A673 (cell line): ENCODE measurements around the gene BRPF1. TPM values are rescaled to one million over a fixed set of nuclear protein-coding genes. Genes with fewer than 3 reads are reported as not detected.

ENCODE experiments used
- BruUV-seq: library from RNA; stranded (reverse); fragments of 400-500 nt; replicated peaks from 2 replicates; lab custom pipeline; 2021; lab: Mats Ljungman, UMichigan
- CTCF ChIA-PET: fragments of 300-600 bp; sonication (Branson Sonifier 250); formaldehyde crosslinking; loops from one replicate; lab custom pipeline; 2022; ENCODE audit warnings: antibody characterized with exemption; lab: Charles Lee
- POLR2A ChIA-PET: fragments of 300-600 bp; sonication (Branson Sonifier 250); formaldehyde crosslinking; loops from one replicate; lab custom pipeline; 2022; ENCODE audit warnings: antibody characterized with exemption; ENCODE audit not compliant: low non-redundant PET; lab: Charles Lee
- DNase-seq: peaks from one replicate; pipeline ENCODE4 v3.0.0-alpha.2; 2015; ENCODE audit warnings: low spot score
- H3K27ac ChIP-seq: fragments of 200-600 bp; sonication (generic); 2 replicates; pipeline ENCODE4 v1.5.1; 2016; ENCODE audit warnings: mixed run types, low read depth, mild to moderate bottlenecking, mixed read lengths, antibody characterized with exemption, low read length; ENCODE audit not compliant: poor library complexity, severe bottlenecking
- H3K27me3 ChIP-seq: fragments of 200-600 bp; sonication (generic); replicated peaks from 2 replicates; pipeline ENCODE4 v1.6.1; 2017; ENCODE audit warnings: mixed run types, low read depth, mild to moderate bottlenecking, mixed read lengths, antibody characterized with exemption, low read length; ENCODE audit not compliant: insufficient read depth, poor library complexity
- H3K36me3 ChIP-seq: fragments of 200-600 bp; sonication (generic); 2 replicates; pipeline ENCODE4 v1.6.1; 2016; ENCODE audit warnings: mixed run types, mild to moderate bottlenecking, mixed read lengths, antibody characterized with exemption, low read length; ENCODE audit not compliant: insufficient read depth, poor library complexity, severe bottlenecking
- H3K4me1 ChIP-seq: fragments of 200-600 bp; sonication (generic); 2 replicates; pipeline ENCODE4 v1.6.1; 2017; ENCODE audit warnings: mixed run types, mild to moderate bottlenecking, mixed read lengths, antibody characterized with exemption, low read length; ENCODE audit not compliant: insufficient read depth, poor library complexity, severe bottlenecking
- H3K4me3 ChIP-seq: fragments of 200-600 bp; sonication (generic); 2 replicates; pipeline ENCODE4 v1.5.1; 2016; ENCODE audit warnings: low read depth, mixed run types, mild to moderate bottlenecking, mixed read lengths, low read length; ENCODE audit not compliant: poor library complexity, severe bottlenecking
- H3K9me3 ChIP-seq: fragments of 200-600 bp; sonication (generic); 2 replicates; pipeline ENCODE4 v1.6.1; 2016; ENCODE audit warnings: mixed run types, low read depth, mild to moderate bottlenecking, mixed read lengths, antibody characterized with exemption, low read length; ENCODE audit not compliant: poor library complexity, severe bottlenecking
- CTCF ChIP-seq: fragments of 300-800, 200-600 bp; sonication (generic); conservative IDR thresholded peaks from 2 replicates; pipeline ENCODE4 v1.5.1; 2017; ENCODE audit warnings: low read depth, mild to moderate bottlenecking, antibody characterized with exemption, low read length, moderate library complexity, mixed read lengths
- EZH2 ChIP-seq: fragments of 200-600 bp; sonication (generic); IDR thresholded peaks from 2 replicates; pipeline ENCODE4 v1.6.1; 2017; ENCODE audit warnings: borderline replicate concordance, low read depth, mild to moderate bottlenecking, mixed read lengths, antibody characterized with exemption, low read length; ENCODE audit not compliant: poor library complexity, severe bottlenecking
- intact Hi-C: fragments of 100-400 bp; cut with micrococcal nuclease; formaldehyde crosslinking; loops from one replicate; pipeline ENCODE4 v1.10.0; 2022; ENCODE audit not compliant: unreplicated experiment
- total RNA-seq: library from RNA; stranded (reverse); gene quantifications from 2 replicates; pipeline ENCODE4 v1.2.3, GENCODE V29; 2021

The BRPF1 gene
- total RNA-seq, 1 experiment from 2014 or later, result 32.0 TPM

- POLR2A ChIA-PET, result no interaction called here
- Histone ChIP-seq H3K27me3 (no peaks in the 10 kb centered on the region), H3K27ac (no peak overlapping the region), H3K4me3 (no peak overlapping the region), H3K36me3 (peaks cover 4% of the 10 kb centered on the region), H3K4me1 (no peaks in the 10 kb centered on the region), H3K9me3 (no peaks in the 10 kb centered on the region)
- BruUV-seq, result no TSS peak
- TF ChIP-seq CTCF (no peak), EZH2 (no peak)
- intact Hi-C loops, result no loop called here
- DNase-seq, result no peak
- CTCF ChIA-PET, result no interaction called here
Observed at GRCh38 chr3:9776896-9777693, 45.6 kb downstream of the BRPF1 start.

- POLR2A ChIA-PET, result no interaction called here
- H3K4me3 ChIP-seq, result no peak overlapping the region
- H3K36me3 ChIP-seq, result peaks cover 4% of the 10 kb centered on the region
- DNase-seq, result no peak
- TF ChIP-seq CTCF (no peak), EZH2 (no peak)
- CTCF ChIA-PET, result no interaction called here
- no peak overlapping the region for H3K27ac ChIP-seq
- intact Hi-C loops, result no loop called here
- H3K9me3 ChIP-seq, result no peaks in the 10 kb centered on the region
- no peaks in the 10 kb centered on the region for H3K4me1 ChIP-seq
- H3K27me3 ChIP-seq, result no peaks in the 10 kb centered on the region
- no TSS peak for BruUV-seq
Observed at GRCh38 chr3:9777694-9778021, 46.1 kb downstream of the BRPF1 start.

- Histone ChIP-seq H3K9me3 (no peaks in the 10 kb centered on the region), H3K4me3 (no peak overlapping the region), H3K4me1 (no peaks in the 10 kb centered on the region), H3K27me3 (no peaks in the 10 kb centered on the region), H3K36me3 (peaks cover 4% of the 10 kb centered on the region), H3K27ac (no peak overlapping the region)
- CTCF ChIA-PET, result no interaction called here
- BruUV-seq, result no TSS peak
- POLR2A ChIA-PET, result no interaction called here
- intact Hi-C loops, result no loop called here
- TF ChIP-seq EZH2 (no peak), CTCF (no peak)
- DNase-seq, result no peak
Observed at GRCh38 chr3:9778143-9779074, 46.9 kb downstream of the BRPF1 start.
